Ectodermal cell (in vitro differentiated cells): ENCODE data around the gene POLR3GL.

Experiments used
- H3K27ac ChIP-seq: 2 replicates; pipeline ENCODE4 v1.7.0; 2013; ENCODE audit warnings: mild to moderate bottlenecking, low read depth, low read length; ENCODE audit not compliant: insufficient read depth, poor library complexity, severe bottlenecking
- H3K27me3 ChIP-seq: 2 replicates; pipeline ENCODE4 v1.7.0; 2013; ENCODE audit warnings: mild to moderate bottlenecking, low read length; ENCODE audit not compliant: insufficient read depth, control insufficient read depth, poor library complexity, severe bottlenecking
- H3K36me3 ChIP-seq: one replicate; pipeline ENCODE4 v1.7.0; 2013; ENCODE audit warnings: low read length; ENCODE audit not compliant: control insufficient read depth, insufficient read depth
- H3K4me1 ChIP-seq: one replicate; pipeline ENCODE4 v1.7.0; 2013; ENCODE audit warnings: low read length; ENCODE audit not compliant: control insufficient read depth, insufficient read depth
- H3K4me3 ChIP-seq: 2 replicates; pipeline ENCODE4 v1.7.0; 2013; ENCODE audit warnings: low read depth, low read length, control low read depth; ENCODE audit not compliant: insufficient read depth
- H3K9me3 ChIP-seq: 2 replicates; pipeline ENCODE4 v1.7.0; 2013; ENCODE audit warnings: mild to moderate bottlenecking, low read length, moderate library complexity; ENCODE audit not compliant: control insufficient read depth
- WGBS, 2 experiments: methylation state at CpG; one replicate each; pipeline ENCODE4 v1.1.7; 2013; ENCODE audit warnings: missing lambda C conversion rate in 2 of 2; 5-methylcytosine and 5-hydroxymethylcytosine counted together

The POLR3GL gene

GRCh38 chr1:145983206-145983675, 18.8 kb downstream of the POLR3GL start:
- 90 to 100% methylated on average over 1 of the region's 1 CpG for WGBS, 2 experiments
- H3K36me3 ChIP-seq: no peaks in the 10 kb centered on the region
- H3K9me3 ChIP-seq: no peaks in the 10 kb centered on the region
- no peak overlapping the region for H3K27ac ChIP-seq
- no peak overlapping the region for H3K4me3 ChIP-seq
- H3K4me1 ChIP-seq: peaks cover 30% of the 10 kb centered on the region
- H3K27me3 ChIP-seq: no peaks in the 10 kb centered on the region

GRCh38 chr1:145983960-145984830, 19.7 kb downstream of the POLR3GL start:
- 95 to 97% methylated on average over 10 to 12 of the region's 12 CpGs for WGBS, 2 experiments
- no peak overlapping the region for H3K27ac ChIP-seq

GRCh38 chr1:145985129-145985501, 20.6 kb downstream of the POLR3GL start:
- no peaks in the 10 kb centered on the region for H3K27me3 ChIP-seq
- H3K36me3 ChIP-seq: no peaks in the 10 kb centered on the region
- no peak overlapping the region for H3K27ac ChIP-seq
- peaks cover 16% of the 10 kb centered on the region for H3K4me1 ChIP-seq
- WGBS, 2 experiments: 83 to 88% methylated on average over 2 of the region's 2 CpGs
- H3K9me3 ChIP-seq: no peaks in the 10 kb centered on the region
- H3K4me3 ChIP-seq: no peak overlapping the region

More at GRCh38 chr1:145983960-145984830, 19.7 kb downstream of the POLR3GL start:
- Histone ChIP-seq H3K9me3 (no peaks in the 10 kb centered on the region), H3K27me3 (no peaks in the 10 kb centered on the region), H3K36me3 (no peaks in the 10 kb centered on the region), H3K4me1 (peaks cover 21% of the 10 kb centered on the region), H3K4me3 (no peak overlapping the region)

- no peaks in the 10 kb centered on the region for H3K9me3 ChIP-seq
- H3K4me3 ChIP-seq: no peak overlapping the region
- H3K36me3 ChIP-seq: no peaks in the 10 kb centered on the region
- WGBS, 2 experiments: 84 to 86% methylated on average over 15 of the region's 15 CpGs
- H3K27ac ChIP-seq: no peak overlapping the region
- H3K27me3 ChIP-seq: no peaks in the 10 kb centered on the region
- H3K4me1 ChIP-seq: peaks cover 13% of the 10 kb centered on the region
Measured at GRCh38 chr1:145985502-145986439, 21.3 kb downstream of the POLR3GL start.

GRCh38 chr1:145986551-145986950, 22.1 kb downstream of the POLR3GL start:
- Histone ChIP-seq H3K27me3 (no peaks in the 10 kb centered on the region), H3K9me3 (no peaks in the 10 kb centered on the region), H3K4me1 (peaks cover 13% of the 10 kb centered on the region), H3K27ac (no peak overlapping the region), H3K36me3 (no peaks in the 10 kb centered on the region), H3K4me3 (no peak overlapping the region)
- 89 to 96% methylated on average over 6 of the region's 6 CpGs for WGBS, 2 experiments

- H3K4me1 ChIP-seq: peaks cover 13% of the 10 kb centered on the region
- no peak overlapping the region for H3K27ac ChIP-seq
- H3K9me3 ChIP-seq: no peaks in the 10 kb centered on the region
- H3K36me3 ChIP-seq: peaks cover under 1% of the 10 kb centered on the region
- no peak overlapping the region for H3K4me3 ChIP-seq
- WGBS, 2 experiments: 93 to 96% methylated on average over 1 of the region's 1 CpG
- no peaks in the 10 kb centered on the region for H3K27me3 ChIP-seq
Measured at GRCh38 chr1:145987926-145988325, 23.4 kb downstream of the POLR3GL start.

GRCh38 chr1:145988773-145989172, 24.3 kb downstream of the POLR3GL start:
- H3K4me3 ChIP-seq: no peak overlapping the region
- peaks cover 18% of the 10 kb centered on the region for H3K4me1 ChIP-seq
- WGBS, 2 experiments: 92 to 95% methylated on average over 5 of the region's 5 CpGs
- H3K27me3 ChIP-seq: no peaks in the 10 kb centered on the region
- peaks cover 9% of the 10 kb centered on the region for H3K36me3 ChIP-seq
- H3K9me3 ChIP-seq: no peaks in the 10 kb centered on the region
- H3K27ac ChIP-seq: no peak overlapping the region

GRCh38 chr1:145990249-145990855, 25.9 kb downstream of the POLR3GL start:
- H3K27me3 ChIP-seq: no peaks in the 10 kb centered on the region
- H3K4me3 ChIP-seq: no peak overlapping the region
- no peaks in the 10 kb centered on the region for H3K9me3 ChIP-seq
- peak overlapping the region; percentile 29 for H3K27ac ChIP-seq
- peaks cover 16% of the 10 kb centered on the region for H3K4me1 ChIP-seq
- H3K36me3 ChIP-seq: peaks cover 24% of the 10 kb centered on the region
- 92 to 93% methylated on average over 7 of the region's 7 CpGs for WGBS, 2 experiments

GRCh38 chr1:145991735-145992412, 27.4 kb downstream of the POLR3GL start:
- Histone ChIP-seq H3K27ac (no peak overlapping the region), H3K27me3 (no peaks in the 10 kb centered on the region), H3K4me3 (no peak overlapping the region)

More at GRCh38 chr1:145991735-145992412, 27.4 kb downstream of the POLR3GL start:
- peaks cover 8% of the 10 kb centered on the region for H3K4me1 ChIP-seq
- no peaks in the 10 kb centered on the region for H3K9me3 ChIP-seq
- WGBS, 2 experiments: 91 to 93% methylated on average over 8 to 10 of the region's 10 CpGs
- H3K36me3 ChIP-seq: peaks cover 24% of the 10 kb centered on the region
